Upper lobe of right lung (tissue), 1 donor: ENCODE results near the gene INKA2. TPM values are rescaled to one million over a fixed set of nuclear protein-coding genes. Genes with fewer than 3 reads are reported as not detected.

Experiments used
- ATAC-seq: fragments of 200-7000 bp; cut with Tn5 transposase; one replicate; pipeline ENCODE4 v1.9.1; 2020; ENCODE audit warnings: mild to moderate bottlenecking, moderate library complexity
- DNase-seq: peaks from one replicate; pipeline ENCODE4 v3.0.0-alpha.2; 2020
- H3K27ac ChIP-seq: fragments of 200-600 bp; one replicate; pipeline ENCODE4 v1.8.0; 2022
- H3K27me3 ChIP-seq: fragments of 200-600 bp; one replicate; pipeline ENCODE4 v1.8.0; 2022; ENCODE audit warnings: mild to moderate bottlenecking
- H3K36me3 ChIP-seq: fragments of 200-600 bp; one replicate; pipeline ENCODE4 v1.8.0; 2022
- H3K4me1 ChIP-seq: fragments of 200-600 bp; one replicate; pipeline ENCODE4 v1.8.0; 2022
- H3K4me3 ChIP-seq: fragments of 200-600 bp; one replicate; pipeline ENCODE4 v1.8.0; 2022; ENCODE audit warnings: mild to moderate bottlenecking
- H3K9me3 ChIP-seq: fragments of 200-600 bp; one replicate; pipeline ENCODE4 v1.8.0; 2022
- intact Hi-C: fragments of 100-400 bp; cut with DNase I; formaldehyde crosslinking; loops from one replicate; pipeline ENCODE4 v1.11.0; 2022
- total RNA-seq: library from RNA; stranded (reverse); fragmentation: NEBNext Ultra II Directional; extraction: Animal tissue kit (Norgen Biotek cat#: 25700); gene quantifications from one replicate; pipeline ENCODE4 v1.2.1, GENCODE V29; 2021
- TF ChIP-seq, protein P1 (sequence below): fragments of 200-600 bp; IDR thresholded peaks from one replicate; pipeline ENCODE4 v1.8.0; 2022; ENCODE audit warnings: antibody characterized with exemption
- donor health status: DM: no; HTN: yes; CAD: no; lungs with severe emphysema.

Gene INKA2
- total RNA-seq, 1 donor from 2014 or later, result 13.3 TPM

- Histone ChIP-seq H3K27ac (no peak overlapping the region), H3K4me3 (no peak overlapping the region), H3K4me1 (no peaks in the 10 kb centered on the region), H3K9me3 (no peaks in the 10 kb centered on the region), H3K36me3 (no peaks in the 10 kb centered on the region), H3K27me3 (no peaks in the 10 kb centered on the region)
- intact Hi-C loops, result no loop called here
- ATAC-seq (no peak), DNase-seq (no peak)
- TF ChIP-seq, protein P1, sequence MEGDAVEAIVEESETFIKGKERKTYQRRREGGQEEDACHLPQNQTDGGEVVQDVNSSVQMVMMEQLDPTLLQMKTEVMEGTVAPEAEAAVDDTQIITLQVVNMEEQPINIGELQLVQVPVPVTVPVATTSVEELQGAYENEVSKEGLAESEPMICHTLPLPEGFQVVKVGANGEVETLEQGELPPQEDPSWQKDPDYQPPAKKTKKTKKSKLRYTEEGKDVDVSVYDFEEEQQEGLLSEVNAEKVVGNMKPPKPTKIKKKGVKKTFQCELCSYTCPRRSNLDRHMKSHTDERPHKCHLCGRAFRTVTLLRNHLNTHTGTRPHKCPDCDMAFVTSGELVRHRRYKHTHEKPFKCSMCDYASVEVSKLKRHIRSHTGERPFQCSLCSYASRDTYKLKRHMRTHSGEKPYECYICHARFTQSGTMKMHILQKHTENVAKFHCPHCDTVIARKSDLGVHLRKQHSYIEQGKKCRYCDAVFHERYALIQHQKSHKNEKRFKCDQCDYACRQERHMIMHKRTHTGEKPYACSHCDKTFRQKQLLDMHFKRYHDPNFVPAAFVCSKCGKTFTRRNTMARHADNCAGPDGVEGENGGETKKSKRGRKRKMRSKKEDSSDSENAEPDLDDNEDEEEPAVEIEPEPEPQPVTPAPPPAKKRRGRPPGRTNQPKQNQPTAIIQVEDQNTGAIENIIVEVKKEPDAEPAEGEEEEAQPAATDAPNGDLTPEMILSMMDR, result no peak
These were observed 38.9 kb upstream of the INKA2 start for GRCh38 chr1:111778066-111778465.

GRCh38 chr1:111777301-111777700 is 38.1 kb upstream of the INKA2 start:
- intact Hi-C loops, result no loop called here
- Histone ChIP-seq H3K27me3 (no peaks in the 10 kb centered on the region), H3K9me3 (no peaks in the 10 kb centered on the region), H3K4me3 (no peak overlapping the region), H3K36me3 (no peaks in the 10 kb centered on the region), H3K27ac (no peak overlapping the region), H3K4me1 (no peaks in the 10 kb centered on the region)
- TF ChIP-seq, protein P1, result no peak
- DNase-seq (no peak), ATAC-seq (no peak)

GRCh38 chr1:111776861-111777260 is 37.7 kb upstream of the INKA2 start:
- ATAC-seq (no peak), DNase-seq (no peak)
- no peak overlapping the region for H3K27ac ChIP-seq
- H3K4me3 ChIP-seq, result no peak overlapping the region
- no peaks in the 10 kb centered on the region for H3K9me3 ChIP-seq
- no peaks in the 10 kb centered on the region for H3K4me1 ChIP-seq
- H3K36me3 ChIP-seq, result no peaks in the 10 kb centered on the region
- intact Hi-C loops, result no loop called here
- TF ChIP-seq, protein P1, result no peak
- no peaks in the 10 kb centered on the region for H3K27me3 ChIP-seq

DNA sequence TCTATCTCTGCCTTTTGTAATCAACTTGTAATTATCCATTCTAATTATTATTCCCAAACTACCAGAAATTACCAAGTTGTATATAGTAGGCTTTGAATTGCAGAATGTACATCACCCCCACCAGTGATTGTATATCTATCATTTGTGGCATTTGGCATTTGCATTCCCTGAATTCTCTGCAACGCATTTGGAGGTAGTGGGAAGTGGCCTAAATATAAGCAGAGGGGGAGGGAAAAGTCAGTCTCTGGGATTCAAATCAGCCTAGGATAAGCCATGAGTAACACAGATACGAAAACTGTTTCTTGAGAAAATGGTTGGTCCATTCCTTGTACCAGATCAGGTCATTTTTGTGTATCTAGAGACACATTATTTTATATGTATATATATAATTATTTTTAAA is 37.2 kb upstream of the INKA2 start:
- Histone ChIP-seq H3K36me3 (no peaks in the 10 kb centered on the region), H3K4me3 (no peak overlapping the region), H3K9me3 (no peaks in the 10 kb centered on the region), H3K27ac (no peak overlapping the region), H3K4me1 (no peaks in the 10 kb centered on the region), H3K27me3 (no peaks in the 10 kb centered on the region)
- DNase-seq (no peak), ATAC-seq (no peak)
- TF ChIP-seq, protein P1, result no peak
- intact Hi-C loops, result no loop called here

DNA sequence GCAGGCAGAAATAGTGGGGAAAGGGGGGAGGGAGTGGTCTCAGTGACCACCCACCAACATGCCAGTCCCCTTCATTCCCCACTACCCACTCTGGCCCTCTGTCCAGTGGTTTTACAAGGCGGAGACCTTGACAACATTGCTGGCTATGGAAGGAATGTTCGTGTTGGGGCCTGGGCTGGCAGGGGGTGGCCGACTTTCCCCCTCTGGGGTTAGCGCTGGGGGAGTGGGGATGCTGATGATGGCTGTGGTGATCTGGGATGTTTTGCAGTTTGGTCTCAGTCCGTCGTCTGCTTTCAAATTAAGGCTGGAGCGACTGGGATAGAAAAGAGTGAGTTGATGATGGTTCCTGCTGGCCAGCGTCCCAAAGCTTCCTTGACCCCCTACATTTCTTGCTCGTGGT is 36.8 kb upstream of the INKA2 start:
- H3K36me3 ChIP-seq, result no peaks in the 10 kb centered on the region
- no peaks in the 10 kb centered on the region for H3K9me3 ChIP-seq
- H3K4me3 ChIP-seq, result no peak overlapping the region
- intact Hi-C loops, result no loop called here
- no peak overlapping the region for H3K27ac ChIP-seq
- TF ChIP-seq, protein P1, result no peak
- no peaks in the 10 kb centered on the region for H3K27me3 ChIP-seq
- H3K4me1 ChIP-seq, result no peaks in the 10 kb centered on the region
- DNase-seq (no peak), ATAC-seq (no peak)

DNA sequence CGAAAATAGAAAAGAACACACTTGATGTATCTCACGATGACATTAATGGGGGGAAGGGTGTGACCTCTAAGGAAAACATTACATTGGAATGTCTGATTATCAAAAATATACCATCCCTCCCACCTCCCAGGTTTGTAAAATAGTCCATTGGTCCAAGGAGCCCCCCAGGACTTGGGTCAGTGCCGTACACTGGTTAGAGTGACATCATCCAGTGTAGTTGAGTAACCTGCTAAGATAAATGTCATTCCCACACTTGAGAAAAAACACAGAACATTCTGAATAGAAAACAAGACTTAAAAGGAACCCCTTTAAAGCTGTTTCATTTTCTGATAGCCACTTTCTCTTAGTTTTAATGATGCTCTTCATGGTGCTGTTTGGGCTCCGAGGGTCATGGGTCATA is 31.7 kb upstream of the INKA2 start:
- no peak for DNase-seq
- Histone ChIP-seq H3K4me1 (no peaks in the 10 kb centered on the region), H3K4me3 (no peak overlapping the region), H3K27me3 (no peaks in the 10 kb centered on the region), H3K36me3 (peaks cover 25% of the 10 kb centered on the region), H3K27ac (no peak overlapping the region), H3K9me3 (no peaks in the 10 kb centered on the region)
- TF ChIP-seq, protein P1, result no peak
- ATAC-seq, result no peak
- intact Hi-C loops, result no loop called here
